Fibroblast of lung (primary cell): ENCODE measurements around the gene SRSF11. TPM values are rescaled to one million over a fixed set of nuclear protein-coding genes. Genes with fewer than 3 reads are reported as not detected.
"Not testable (repeated sequence)": the region's sequence is repeated elsewhere in the genome, so short reads cannot be mapped to it uniquely, and the experiment has no call there.

Experiments
- DNase-seq, 2 donors: peaks; one replicate each; pipeline versions ENCODE4 v3.0.0 to v3.0.0-alpha.2; 2010; ENCODE audit warnings: low read depth in 2 of 2
- H2AFZ ChIP-seq: 2 replicates; pipeline ENCODE4 v1.5.1; 2012; ENCODE audit warnings: low read length, control low read depth, inconsistent platforms
- H3K27ac ChIP-seq: 2 replicates; pipeline ENCODE4 v1.5.1; 2011; ENCODE audit warnings: low read length, control low read depth; ENCODE audit not compliant: insufficient read depth
- H3K27me3 ChIP-seq: 2 replicates; pipeline ENCODE4 v1.5.1; 2011; ENCODE audit warnings: mild to moderate bottlenecking, low read length; ENCODE audit not compliant: control insufficient read depth, insufficient read depth
- H3K36me3 ChIP-seq: 2 replicates; pipeline ENCODE4 v1.5.1; 2011; ENCODE audit warnings: low read length; ENCODE audit not compliant: control insufficient read depth, insufficient read depth
- H3K4me1 ChIP-seq: 2 replicates; pipeline ENCODE4 v1.5.1; 2011; ENCODE audit warnings: low read length; ENCODE audit not compliant: control insufficient read depth, insufficient read depth; ENCODE audit errors: extremely low read depth
- H3K4me2 ChIP-seq: 2 replicates; pipeline ENCODE4 v1.5.1; 2011; ENCODE audit warnings: low read length, control low read depth; ENCODE audit not compliant: insufficient read depth; ENCODE audit errors: extremely low read depth
- H3K4me3 ChIP-seq, 4 experiments: fragments of 200-600 bp in 1 of 4; sonication (generic) in 1 of 4; replicated peaks in 1 of 4; 2 replicates each; pipeline ENCODE4 v1.5.1; 2011 to 2016; ENCODE audit warnings: low read length in 4 of 4, low read depth in 3 of 4, mild to moderate bottlenecking in 3 of 4, control low read depth in 2 of 4, inconsistent platforms in 1 of 4, mixed read lengths in 1 of 4; ENCODE audit not compliant: insufficient read depth in 1 of 4; ENCODE audit errors: control extremely low read depth in 1 of 4
- H3K79me2 ChIP-seq: 2 replicates; pipeline ENCODE4 v1.5.1; 2012; ENCODE audit warnings: mild to moderate bottlenecking, low read length, inconsistent platforms; ENCODE audit not compliant: control insufficient read depth, insufficient read depth
- H3K9ac ChIP-seq: 2 replicates; pipeline ENCODE4 v1.5.1; 2011; ENCODE audit warnings: mild to moderate bottlenecking, low read length, control low read depth; ENCODE audit not compliant: insufficient read depth
- H3K9me3 ChIP-seq: 2 replicates; pipeline ENCODE4 v1.5.1; 2012; ENCODE audit warnings: low read depth, low read length; ENCODE audit not compliant: control insufficient read depth, insufficient read depth
- H4K20me1 ChIP-seq: 2 replicates; pipeline ENCODE4 v1.5.1; 2011; ENCODE audit warnings: low read length; ENCODE audit not compliant: control insufficient read depth, insufficient read depth; ENCODE audit errors: extremely low read depth
- EZH2 ChIP-seq: IDR thresholded peaks from 2 replicates; pipeline ENCODE4 v1.5.1; 2012; ENCODE audit warnings: low read length, control low read depth, mild to moderate bottlenecking; ENCODE audit errors: missing control alignments
- polyA minus RNA-seq: library from RNA; depleted of rRNA, polyadenylated mRNA; stranded (reverse); fragments of >200 nt; gene quantifications from 2 replicates; pipeline ENCODE4 v1.2.3, GENCODE V29; 2011; ENCODE audit warnings: low replicate concordance
- polyA plus RNA-seq, 2 donors: library from polyadenylated mRNA; depleted of rRNA in 1 of 2; stranded (reverse) in 1 of 2; unstranded in 1 of 2; fragments of >200 nt; gene quantifications; 2 replicates each; pipeline ENCODE4 v1.2.1, GENCODE V29; 2011 to 2012; ENCODE audit warnings: missing spikeins in 1 of 2
- total RNA-seq: library from RNA; depleted of rRNA; stranded (reverse); fragments of >200 nt; gene quantifications from 2 replicates; pipeline ENCODE4 v1.2.1, GENCODE V29; 2014
- TF ChIP-seq, protein P1 (sequence below), 2 donors: IDR thresholded peaks in 1 of 2; conservative IDR thresholded peaks in 1 of 2; 1 replicate in 1 of 2; 2 replicates in 1 of 2; pipeline ENCODE4 v1.5.1; 2011 to 2012; ENCODE audit warnings: low read length in 2 of 2, control low read depth in 1 of 2, inconsistent platforms in 1 of 2, low read depth in 1 of 2, mild to moderate bottlenecking in 1 of 2

Gene SRSF11, protein sequence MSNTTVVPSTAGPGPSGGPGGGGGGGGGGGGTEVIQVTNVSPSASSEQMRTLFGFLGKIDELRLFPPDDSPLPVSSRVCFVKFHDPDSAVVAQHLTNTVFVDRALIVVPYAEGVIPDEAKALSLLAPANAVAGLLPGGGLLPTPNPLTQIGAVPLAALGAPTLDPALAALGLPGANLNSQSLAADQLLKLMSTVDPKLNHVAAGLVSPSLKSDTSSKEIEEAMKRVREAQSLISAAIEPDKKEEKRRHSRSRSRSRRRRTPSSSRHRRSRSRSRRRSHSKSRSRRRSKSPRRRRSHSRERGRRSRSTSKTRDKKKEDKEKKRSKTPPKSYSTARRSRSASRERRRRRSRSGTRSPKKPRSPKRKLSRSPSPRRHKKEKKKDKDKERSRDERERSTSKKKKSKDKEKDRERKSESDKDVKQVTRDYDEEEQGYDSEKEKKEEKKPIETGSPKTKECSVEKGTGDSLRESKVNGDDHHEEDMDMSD
- total RNA-seq (107 and 139 TPM in 2 replicates), polyA plus RNA-seq (134 and 163 TPM in 2 replicates), polyA minus RNA-seq (53.8 and 177 TPM in 2 replicates)
- 81.8 and 102 TPM in 2 replicates for polyA plus RNA-seq (2012)

DNA sequence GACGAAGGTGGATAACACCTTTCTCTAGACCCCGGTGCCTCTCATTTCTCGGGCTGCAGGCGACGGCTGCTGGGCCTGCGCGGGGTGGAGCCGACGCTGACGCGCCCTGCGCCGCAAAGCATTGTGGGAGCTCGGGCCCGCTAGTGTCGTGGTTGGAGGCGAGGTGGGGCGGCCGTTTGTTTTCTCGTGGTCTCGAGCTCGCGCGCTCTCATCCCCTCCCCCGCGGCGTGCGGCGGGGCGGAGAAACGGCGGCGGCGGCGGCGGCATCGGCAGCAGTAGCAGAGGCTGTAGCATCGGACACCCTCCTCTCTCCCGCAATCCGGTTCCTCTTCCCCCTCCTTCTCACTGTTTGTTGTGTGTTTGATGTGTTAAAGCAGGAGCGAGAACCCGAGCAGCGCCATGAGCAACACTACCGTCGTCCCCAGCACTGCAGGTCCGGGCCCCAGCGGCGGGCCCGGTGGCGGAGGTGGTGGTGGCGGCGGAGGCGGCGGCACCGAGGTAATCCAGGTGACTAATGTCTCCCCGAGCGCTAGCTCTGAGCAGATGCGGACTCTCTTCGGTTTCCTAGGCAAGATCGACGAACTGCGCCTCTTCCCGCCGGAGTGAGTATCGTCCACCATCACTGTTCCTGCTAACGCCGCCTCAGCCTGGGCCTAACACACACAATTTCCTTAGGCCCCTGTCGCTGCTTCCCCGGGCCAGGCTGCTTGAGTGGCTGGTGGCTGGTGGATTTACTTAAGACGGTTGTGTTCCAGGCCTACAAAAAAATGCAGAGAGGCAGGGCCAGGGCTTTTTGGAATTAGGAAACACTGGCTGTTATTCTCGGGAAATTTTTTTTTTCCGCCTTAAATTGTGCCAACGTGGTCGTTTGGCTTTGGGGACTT, at the start of gene SRSF11:
Gene SRSF11 (plus strand): TSS at position 143 of the 884 bp plus-strand sequence. CDS start 257 bp downstream, at position 400.
- Histone ChIP-seq H3K36me3 (peaks cover 7% of the 10 kb centered on the region), H3K27ac (peak within 1 kb of the TSS; percentile 96), H3K4me1 (peaks cover 6% of the 10 kb centered on the region), H3K4me3 (peak within 1 kb of the TSS; percentile 54 to 89 (median 77)), H3K9ac (peak within 1 kb of the TSS; percentile 97), H3K27me3 (no peaks in the 10 kb centered on the region), H3K9me3 (no peaks in the 10 kb centered on the region), H3K4me2 (peak within 1 kb of the TSS; percentile 96), H3K79me2 (peaks cover 85% of the 10 kb centered on the region), H2AFZ (peak within 1 kb of the TSS; percentile 88), H4K20me1 (peaks cover 4% of the 10 kb centered on the region)
- TF ChIP-seq EZH2, result no peak
- TF ChIP-seq, protein P1, sequence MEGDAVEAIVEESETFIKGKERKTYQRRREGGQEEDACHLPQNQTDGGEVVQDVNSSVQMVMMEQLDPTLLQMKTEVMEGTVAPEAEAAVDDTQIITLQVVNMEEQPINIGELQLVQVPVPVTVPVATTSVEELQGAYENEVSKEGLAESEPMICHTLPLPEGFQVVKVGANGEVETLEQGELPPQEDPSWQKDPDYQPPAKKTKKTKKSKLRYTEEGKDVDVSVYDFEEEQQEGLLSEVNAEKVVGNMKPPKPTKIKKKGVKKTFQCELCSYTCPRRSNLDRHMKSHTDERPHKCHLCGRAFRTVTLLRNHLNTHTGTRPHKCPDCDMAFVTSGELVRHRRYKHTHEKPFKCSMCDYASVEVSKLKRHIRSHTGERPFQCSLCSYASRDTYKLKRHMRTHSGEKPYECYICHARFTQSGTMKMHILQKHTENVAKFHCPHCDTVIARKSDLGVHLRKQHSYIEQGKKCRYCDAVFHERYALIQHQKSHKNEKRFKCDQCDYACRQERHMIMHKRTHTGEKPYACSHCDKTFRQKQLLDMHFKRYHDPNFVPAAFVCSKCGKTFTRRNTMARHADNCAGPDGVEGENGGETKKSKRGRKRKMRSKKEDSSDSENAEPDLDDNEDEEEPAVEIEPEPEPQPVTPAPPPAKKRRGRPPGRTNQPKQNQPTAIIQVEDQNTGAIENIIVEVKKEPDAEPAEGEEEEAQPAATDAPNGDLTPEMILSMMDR (conservative IDR thresholded peaks at IDR 0.05 in 1 of 2, IDR thresholded peaks at IDR 0.05 in 1 of 2; ENCODE audit: low read depth in 1 of 2, low read length in 2 of 2), result no peak
- peak; percentile 90 to 94 for DNase-seq

DNA sequence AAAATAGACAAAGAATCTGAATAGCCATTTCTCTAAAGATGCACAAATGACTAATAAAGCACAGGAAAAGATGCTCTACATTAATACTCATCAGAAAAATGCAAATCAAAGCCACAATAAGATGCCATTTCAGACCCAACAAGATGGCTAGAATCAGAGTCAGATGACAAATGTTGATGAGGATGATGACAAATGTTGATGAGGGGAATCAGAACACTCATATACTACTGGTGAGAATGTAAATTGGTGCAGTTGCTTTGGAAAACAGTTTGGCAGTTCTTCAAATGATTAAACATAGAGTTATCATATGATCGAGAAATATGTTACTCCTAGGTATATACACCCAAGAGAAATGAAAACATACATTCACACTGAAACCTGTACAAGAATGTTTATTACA, 49.7 kb upstream of the SRSF11 start:
- H3K9me3 ChIP-seq, result no peaks in the 10 kb centered on the region
- no peaks in the 10 kb centered on the region for H4K20me1 ChIP-seq
- H3K4me1 ChIP-seq, result no peaks in the 10 kb centered on the region
- no peaks in the 10 kb centered on the region for H3K79me2 ChIP-seq
- DNase-seq, result no peak
- H3K27ac ChIP-seq, result no peak overlapping the region
- TF ChIP-seq, protein P1 (conservative IDR thresholded peaks at IDR 0.05 in 1 of 2, IDR thresholded peaks at IDR 0.05 in 1 of 2; ENCODE audit: low read depth in 1 of 2, low read length in 2 of 2), result no peak
- no peak for TF ChIP-seq EZH2
- no peaks in the 10 kb centered on the region for H3K36me3 ChIP-seq
- H3K9ac ChIP-seq, result no peak overlapping the region
- H3K4me3 ChIP-seq, result no peak overlapping the region
- H3K4me2 ChIP-seq, result no peak overlapping the region
- no peak overlapping the region for H2AFZ ChIP-seq
- no peaks in the 10 kb centered on the region for H3K27me3 ChIP-seq

DNA sequence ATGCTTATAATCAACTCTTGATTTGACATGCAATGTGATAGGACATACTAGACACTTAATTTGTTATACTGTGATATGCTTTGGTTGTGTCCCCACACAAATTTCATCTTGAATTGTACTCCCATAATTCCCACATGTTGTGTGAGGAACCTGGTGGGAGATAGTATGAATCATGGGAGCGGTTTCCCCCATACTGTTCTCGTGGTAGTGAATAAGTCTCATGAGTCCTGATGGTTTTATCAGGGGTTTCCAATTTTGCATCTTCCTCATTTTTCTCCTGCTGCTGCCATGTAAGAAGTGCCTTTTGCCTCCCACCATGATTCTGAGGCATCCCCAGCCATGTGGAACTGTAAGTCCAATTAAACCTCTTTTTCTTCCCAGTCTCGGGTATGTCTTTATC, 36.0 kb upstream of the SRSF11 start:
- not testable (repeated sequence) for H3K27me3 ChIP-seq, H3K4me3 ChIP-seq, H3K9ac ChIP-seq, H3K27ac ChIP-seq, H3K79me2 ChIP-seq, H3K4me2 ChIP-seq, H3K9me3 ChIP-seq, H3K36me3 ChIP-seq, H2AFZ ChIP-seq, H4K20me1 ChIP-seq, DNase-seq, H3K4me1 ChIP-seq
